Measurements from ENCODE around the gene IL3. TPM values are rescaled to one million over a fixed set of nuclear protein-coding genes. Genes with fewer than 3 reads are reported as not detected.

Gene IL3
- total RNA-seq, 1 donor from 2014 or later = not detected

- H3K9me3 Mint-ChIP-seq (ENCODE audit: low read depth) = no peaks in the 10 kb centered on the region
- peak; percentile 8 for DNase-seq (ENCODE audit: low spot score, unreplicated experiment)
- H3K27me3 Mint-ChIP-seq = peaks cover 4% of the 10 kb centered on the region
- no peaks in the 10 kb centered on the region for H3K4me1 Mint-ChIP-seq (ENCODE audit: low read depth)
- TF ChIP-seq, protein P1, sequence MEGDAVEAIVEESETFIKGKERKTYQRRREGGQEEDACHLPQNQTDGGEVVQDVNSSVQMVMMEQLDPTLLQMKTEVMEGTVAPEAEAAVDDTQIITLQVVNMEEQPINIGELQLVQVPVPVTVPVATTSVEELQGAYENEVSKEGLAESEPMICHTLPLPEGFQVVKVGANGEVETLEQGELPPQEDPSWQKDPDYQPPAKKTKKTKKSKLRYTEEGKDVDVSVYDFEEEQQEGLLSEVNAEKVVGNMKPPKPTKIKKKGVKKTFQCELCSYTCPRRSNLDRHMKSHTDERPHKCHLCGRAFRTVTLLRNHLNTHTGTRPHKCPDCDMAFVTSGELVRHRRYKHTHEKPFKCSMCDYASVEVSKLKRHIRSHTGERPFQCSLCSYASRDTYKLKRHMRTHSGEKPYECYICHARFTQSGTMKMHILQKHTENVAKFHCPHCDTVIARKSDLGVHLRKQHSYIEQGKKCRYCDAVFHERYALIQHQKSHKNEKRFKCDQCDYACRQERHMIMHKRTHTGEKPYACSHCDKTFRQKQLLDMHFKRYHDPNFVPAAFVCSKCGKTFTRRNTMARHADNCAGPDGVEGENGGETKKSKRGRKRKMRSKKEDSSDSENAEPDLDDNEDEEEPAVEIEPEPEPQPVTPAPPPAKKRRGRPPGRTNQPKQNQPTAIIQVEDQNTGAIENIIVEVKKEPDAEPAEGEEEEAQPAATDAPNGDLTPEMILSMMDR (IDR thresholded peaks at IDR 0.05; ENCODE audit: unreplicated experiment) = no peak
- H3K4me3 Mint-ChIP-seq (ENCODE audit: low read depth) = no peak overlapping the region
- H3K27ac Mint-ChIP-seq = no peak overlapping the region
- no peaks in the 10 kb centered on the region for H3K36me3 Mint-ChIP-seq (ENCODE audit: insufficient read depth)
These were observed 3.6 kb upstream of the IL3 start for GRCh38 chr5:132056610-132057497.

DNA sequence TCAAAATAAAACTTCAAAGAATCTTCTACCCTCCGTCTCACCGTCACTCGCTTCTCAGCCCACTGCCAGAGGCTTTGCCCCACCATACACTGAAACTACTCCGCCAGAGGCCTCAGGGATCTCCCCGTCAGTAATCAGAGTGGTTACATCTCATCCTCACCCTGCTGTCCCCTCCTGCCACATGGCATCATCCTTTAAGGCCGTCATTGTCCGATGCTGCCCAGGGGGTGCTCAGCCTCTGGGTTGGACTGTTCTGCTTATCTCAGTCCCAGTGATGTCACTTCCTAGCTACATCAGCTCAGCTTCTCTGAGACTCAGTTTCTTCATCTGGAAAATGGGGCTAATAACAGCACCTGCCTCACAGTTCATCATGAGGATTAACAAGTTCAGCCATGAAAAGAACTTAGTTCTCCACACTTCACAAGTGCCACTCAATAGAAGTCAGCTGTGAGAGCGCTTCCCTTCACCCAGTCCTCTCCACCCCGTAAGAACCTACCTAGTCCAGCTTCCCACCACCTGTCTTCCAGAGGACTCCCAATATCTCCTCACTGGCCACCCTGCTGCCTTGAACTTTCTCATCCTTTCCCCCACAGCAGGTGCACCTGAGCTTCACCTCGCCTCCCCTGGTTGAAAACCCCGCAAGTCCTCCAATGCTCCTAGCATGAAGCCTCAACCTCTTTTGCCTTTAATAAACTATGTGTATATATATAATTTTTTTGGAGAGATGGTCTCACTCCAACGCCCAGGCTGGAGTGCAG is 2.8 kb upstream of the IL3 start:
- DNase-seq (ENCODE audit: low spot score, unreplicated experiment) = peak; percentile 4
- no peak overlapping the region for H3K27ac Mint-ChIP-seq
- H3K9me3 Mint-ChIP-seq (ENCODE audit: low read depth) = no peaks in the 10 kb centered on the region
- no peaks in the 10 kb centered on the region for H3K27me3 Mint-ChIP-seq
- TF ChIP-seq, protein P1 (IDR thresholded peaks at IDR 0.05; ENCODE audit: unreplicated experiment) = no peak
- no peaks in the 10 kb centered on the region for H3K4me1 Mint-ChIP-seq (ENCODE audit: low read depth)
- H3K36me3 Mint-ChIP-seq (ENCODE audit: insufficient read depth) = no peaks in the 10 kb centered on the region
- H3K4me3 Mint-ChIP-seq (ENCODE audit: low read depth) = no peak overlapping the region

GRCh38 chr5:132058646-132059042 is 1.8 kb upstream of the IL3 start:
- H3K9me3 Mint-ChIP-seq (ENCODE audit: low read depth) = no peaks in the 10 kb centered on the region
- no peak overlapping the region for H3K27ac Mint-ChIP-seq
- no peaks in the 10 kb centered on the region for H3K4me1 Mint-ChIP-seq (ENCODE audit: low read depth)
- H3K27me3 Mint-ChIP-seq = no peaks in the 10 kb centered on the region
- TF ChIP-seq, protein P1 (IDR thresholded peaks at IDR 0.05; ENCODE audit: unreplicated experiment) = no peak
- H3K4me3 Mint-ChIP-seq (ENCODE audit: low read depth) = no peak overlapping the region
- peak; percentile 4 for DNase-seq (ENCODE audit: low spot score, unreplicated experiment)
- H3K36me3 Mint-ChIP-seq (ENCODE audit: insufficient read depth) = no peaks in the 10 kb centered on the region

DNA sequence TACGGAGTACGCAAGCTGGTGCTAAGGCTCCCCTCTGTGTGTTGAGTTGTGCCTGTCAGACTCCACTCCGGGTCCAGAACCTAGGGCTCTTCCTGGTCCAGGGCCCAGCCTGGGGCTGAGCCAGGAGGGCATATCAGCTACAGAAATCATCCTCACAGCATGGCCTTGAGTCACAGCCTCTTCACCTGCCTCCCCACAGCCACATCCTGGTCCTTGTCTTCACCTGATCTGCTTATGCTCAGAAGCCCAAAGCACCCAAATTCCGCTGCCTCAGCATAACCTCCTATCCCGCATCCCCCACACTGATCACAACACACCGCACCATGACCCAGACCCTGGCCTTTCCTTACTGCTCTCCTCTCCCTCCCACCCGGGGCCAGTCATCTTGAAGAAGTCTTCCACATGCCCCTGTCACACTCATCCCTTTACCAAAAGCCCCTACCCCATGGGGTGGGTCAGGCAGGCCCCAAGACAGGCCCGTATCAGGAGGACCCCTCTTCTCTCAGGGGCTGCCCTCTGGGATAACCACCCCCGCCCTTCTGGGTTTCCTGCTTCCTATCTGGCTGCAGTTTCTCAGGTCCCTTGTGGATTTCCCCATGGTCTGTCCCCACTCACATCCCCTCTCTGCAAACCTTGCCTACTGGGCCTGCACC is 1.3 kb upstream of the IL3 start:
- peak overlapping the region; percentile 46 for H3K27ac Mint-ChIP-seq
- DNase-seq (ENCODE audit: low spot score, unreplicated experiment) = peak; percentile 9
- H3K36me3 Mint-ChIP-seq (ENCODE audit: insufficient read depth) = no peaks in the 10 kb centered on the region
- no peaks in the 10 kb centered on the region for H3K27me3 Mint-ChIP-seq
- TF ChIP-seq, protein P1 (IDR thresholded peaks at IDR 0.05; ENCODE audit: unreplicated experiment) = no peak
- H3K4me3 Mint-ChIP-seq (ENCODE audit: low read depth) = no peak overlapping the region
- no peaks in the 10 kb centered on the region for H3K9me3 Mint-ChIP-seq (ENCODE audit: low read depth)
- H3K4me1 Mint-ChIP-seq (ENCODE audit: low read depth) = no peaks in the 10 kb centered on the region
